NCI-H1417 treated with DMSO at 0.1 percent for 48 hours (cell line): ENCODE results near the gene RCBTB2.
"Not testable (repeated sequence)": the region's sequence is repeated elsewhere in the genome, so short reads cannot be mapped to it uniquely, and the experiment has no call there.

Source experiments
- DNase-seq: peaks from one replicate; lab custom pipeline; 2025; lab: John Stamatoyannopoulos, UW

The RCBTB2 gene

GRCh38 chr13:48532506-48533499, at the start of gene RCBTB2:
RCBTB2 (minus strand) TSS chr13:48533080; CDS start chr13:48521939, 11,141 bp downstream.
- peak; percentile 81 for DNase-seq

- no peak for DNase-seq
These were observed 49.2 kb upstream of the RCBTB2 start for GRCh38 chr13:48582084-48582483.

GRCh38 chr13:48580896-48581295, 48.0 kb upstream of the RCBTB2 start:
- DNase-seq, result no peak

DNA sequence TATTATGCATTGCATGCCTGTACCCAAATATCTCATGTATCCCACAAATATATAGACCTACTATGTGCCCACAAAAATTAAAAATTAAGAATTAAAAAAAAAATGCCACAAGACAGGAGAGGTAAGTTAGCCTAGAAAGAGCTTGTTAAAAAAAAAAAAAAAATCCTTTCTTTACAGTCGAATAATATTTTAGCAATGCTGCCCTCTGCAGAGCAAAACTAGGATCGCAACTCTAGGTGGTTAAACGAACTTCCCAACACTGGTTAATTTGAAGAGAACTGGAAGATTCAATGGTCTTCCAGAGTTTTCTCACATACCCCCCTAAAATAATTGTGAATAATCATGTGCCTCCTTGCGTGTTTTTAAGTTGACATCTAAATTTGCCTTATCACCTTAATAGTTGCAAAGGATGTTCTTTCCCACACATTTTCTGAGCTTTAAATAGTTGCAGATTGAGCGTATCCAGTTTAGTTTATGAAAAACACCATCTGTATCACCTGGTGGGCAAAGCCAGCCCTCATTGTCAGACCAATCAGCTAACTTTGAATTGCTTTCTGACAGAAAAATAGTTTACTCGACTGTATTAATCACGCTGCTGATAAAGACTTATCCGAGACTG, 47.4 kb upstream of the RCBTB2 start:
- peak; percentile 3 for DNase-seq

DNA sequence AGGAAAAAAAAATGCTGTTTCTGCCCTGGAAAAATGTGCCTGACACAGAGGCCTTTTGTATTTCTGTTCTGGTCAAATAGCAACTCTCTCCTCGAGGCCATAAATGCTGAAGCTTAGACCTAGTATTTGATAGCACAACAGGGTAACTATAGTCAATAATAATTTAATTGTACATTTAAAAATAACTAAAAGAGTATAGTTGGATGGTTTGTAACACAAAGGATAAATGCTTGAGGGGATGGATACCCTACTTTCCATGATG, 47.0 kb upstream of the RCBTB2 start:
- DNase-seq, result not testable (repeated sequence)

GRCh38 chr13:48579165-48579918, 46.5 kb upstream of the RCBTB2 start:
- DNase-seq, result no peak

DNA sequence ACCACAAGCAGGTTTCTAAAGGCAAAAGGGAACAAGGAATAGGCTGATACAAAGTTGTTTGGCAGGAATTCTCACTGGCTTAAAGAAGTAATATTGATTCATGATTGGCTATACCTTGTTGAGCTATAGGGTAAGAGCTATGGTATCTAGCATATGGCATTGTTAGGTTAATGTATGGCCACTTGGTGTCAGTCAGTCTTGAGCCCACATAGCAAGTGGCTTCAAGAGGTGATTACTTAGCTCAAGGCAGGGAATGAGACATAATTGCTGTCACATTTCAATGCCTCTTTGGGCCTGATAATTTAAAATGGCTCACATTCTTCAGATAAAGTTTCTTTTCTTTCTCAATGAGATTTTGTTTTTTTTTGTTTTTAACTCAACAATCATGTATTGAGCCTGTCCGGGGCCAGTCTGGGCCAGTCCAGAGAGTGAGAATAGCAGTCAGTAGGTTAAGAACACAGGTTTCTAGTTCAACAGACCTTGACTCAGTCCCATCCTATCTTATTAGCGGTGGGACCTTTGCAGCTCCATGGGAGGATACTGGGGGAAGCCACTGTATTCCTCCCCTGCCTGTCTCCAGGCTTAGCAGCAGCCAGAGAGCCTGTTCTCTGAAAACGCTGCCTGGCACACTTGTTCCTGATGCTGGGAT, 45.8 kb upstream of the RCBTB2 start:
- no peak for DNase-seq

DNA sequence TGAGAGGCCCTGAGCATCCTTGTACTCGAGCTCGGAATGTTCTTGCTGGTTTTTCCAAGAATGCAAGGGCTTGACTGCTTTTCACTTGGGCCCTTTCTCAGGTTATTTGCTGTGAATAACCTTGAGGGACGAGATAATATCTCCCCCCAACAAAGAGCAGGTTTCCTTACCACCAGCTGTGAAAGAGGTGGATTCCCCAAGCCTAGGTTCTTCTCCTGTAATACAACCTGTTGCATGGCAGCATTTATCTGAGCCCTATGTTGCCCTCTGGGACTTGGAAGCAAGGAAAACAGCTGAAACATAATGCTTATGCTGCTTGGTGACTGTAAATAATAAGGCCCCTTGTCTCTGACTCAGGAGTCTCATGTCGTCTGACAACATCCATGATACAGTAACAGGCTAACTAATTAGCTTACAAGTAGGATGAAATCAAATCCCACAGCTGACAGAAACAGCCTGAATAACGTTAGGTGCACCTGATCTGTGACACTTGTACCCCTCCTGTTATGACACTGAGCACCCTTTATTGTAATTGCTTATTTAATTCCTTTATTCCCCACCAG, 43.6 kb upstream of the RCBTB2 start:
- DNase-seq, result no peak

GRCh38 chr13:48575031-48575430, 42.2 kb upstream of the RCBTB2 start:
- no peak for DNase-seq

DNA sequence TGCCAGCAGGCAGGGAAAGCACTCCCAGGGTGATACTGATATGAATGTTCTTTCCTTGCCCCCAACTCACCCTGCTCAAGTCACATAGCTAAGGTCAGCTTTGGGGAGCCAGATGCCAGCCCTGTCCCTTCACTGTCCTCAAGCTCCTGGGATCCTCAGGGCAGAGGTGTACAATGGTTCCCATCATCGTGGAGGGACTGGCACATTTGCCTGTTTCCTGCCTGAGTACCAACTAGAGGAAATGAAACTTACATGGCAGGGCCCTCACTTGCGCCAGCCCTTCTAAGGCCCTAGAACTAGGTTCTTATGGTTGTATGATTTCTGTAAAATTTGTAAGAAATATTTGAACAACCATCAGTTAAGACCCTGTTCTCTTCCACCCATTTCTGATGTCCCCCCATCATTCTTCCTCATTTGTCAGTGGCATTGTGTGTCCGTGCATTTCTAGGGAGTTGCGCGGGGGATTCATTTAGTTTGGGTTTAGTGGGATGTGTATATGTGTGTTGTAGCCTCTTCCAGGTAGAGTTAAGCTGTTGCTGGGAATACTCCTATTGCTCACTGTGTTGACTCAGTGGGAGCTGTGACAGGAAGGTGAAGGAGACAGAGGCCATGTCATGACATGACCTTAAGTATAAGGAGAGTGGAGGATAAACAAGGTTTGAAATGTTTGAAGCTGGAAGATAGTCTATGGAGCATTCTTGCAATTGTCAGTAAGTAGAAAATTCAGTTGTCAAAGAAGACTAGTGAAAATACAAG, 41.3 kb upstream of the RCBTB2 start:
- no peak for DNase-seq

DNA sequence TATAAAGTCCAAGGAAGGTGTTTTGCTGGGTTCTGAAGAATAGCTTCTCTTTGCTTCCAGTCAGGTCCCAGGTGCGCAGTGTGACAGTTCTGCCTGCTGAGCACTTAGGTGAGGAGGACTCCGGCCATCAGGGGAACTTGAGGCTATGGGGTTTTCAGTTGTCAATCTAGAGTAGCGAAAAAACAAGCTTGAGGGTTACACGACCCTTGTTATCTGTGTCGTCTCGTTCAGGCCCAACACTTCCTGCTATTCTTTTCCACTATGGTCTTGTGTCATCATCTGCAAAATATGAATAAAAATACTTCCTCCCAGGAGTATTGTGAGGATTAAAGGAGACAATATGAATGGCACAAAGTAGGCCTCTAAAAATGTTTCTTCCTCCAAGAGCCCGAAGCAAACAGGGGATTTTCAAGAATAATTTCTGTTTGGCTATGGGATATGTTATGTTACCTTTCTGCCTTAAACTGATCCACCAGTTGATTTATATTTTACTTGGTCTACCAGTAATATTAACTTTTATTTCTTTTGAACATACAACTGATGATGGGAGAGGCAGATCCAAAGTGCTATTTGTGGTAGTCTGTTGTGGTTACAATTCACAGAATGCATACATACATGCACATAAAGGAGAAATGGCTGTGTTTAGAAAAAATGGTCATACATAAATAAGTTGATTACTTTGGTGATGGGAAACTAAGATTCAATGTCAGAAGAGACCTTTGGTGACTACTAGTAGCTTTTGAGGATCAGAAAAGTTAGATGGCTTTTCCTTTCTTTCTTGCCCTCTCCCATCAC, 40.5 kb upstream of the RCBTB2 start:
- no peak for DNase-seq

GRCh38 chr13:48571126-48571913, 38.4 kb upstream of the RCBTB2 start:
- DNase-seq, result no peak

DNA sequence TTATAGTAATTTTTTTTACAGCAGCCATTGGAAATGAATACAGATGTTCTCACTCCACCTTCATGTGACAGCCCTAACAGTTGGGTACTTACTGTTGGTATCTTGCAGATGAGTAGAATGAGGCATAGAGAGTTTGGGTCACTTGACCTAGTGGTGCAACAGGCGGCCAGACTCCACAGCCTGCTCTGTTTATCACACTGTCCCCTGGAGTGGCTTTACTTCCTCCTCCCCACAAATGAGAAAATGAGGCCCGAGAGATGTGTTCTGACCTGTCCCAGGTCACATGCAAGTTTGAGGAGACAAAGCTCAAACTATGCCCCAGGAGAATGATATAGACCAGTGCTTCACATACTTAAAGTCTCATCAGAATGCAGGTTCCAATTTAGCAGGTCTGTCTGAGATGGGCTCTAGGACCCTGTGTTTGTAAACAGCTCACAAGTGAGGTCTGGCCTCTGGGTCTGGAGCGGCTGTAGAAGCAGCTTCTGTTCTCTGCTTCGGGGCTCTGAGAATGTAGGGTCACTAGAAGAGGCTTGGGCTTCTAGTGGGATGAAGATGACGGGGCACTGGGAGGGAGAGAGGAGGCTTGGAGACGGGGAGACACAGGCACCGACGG, 37.4 kb upstream of the RCBTB2 start:
- DNase-seq, result no peak

DNA sequence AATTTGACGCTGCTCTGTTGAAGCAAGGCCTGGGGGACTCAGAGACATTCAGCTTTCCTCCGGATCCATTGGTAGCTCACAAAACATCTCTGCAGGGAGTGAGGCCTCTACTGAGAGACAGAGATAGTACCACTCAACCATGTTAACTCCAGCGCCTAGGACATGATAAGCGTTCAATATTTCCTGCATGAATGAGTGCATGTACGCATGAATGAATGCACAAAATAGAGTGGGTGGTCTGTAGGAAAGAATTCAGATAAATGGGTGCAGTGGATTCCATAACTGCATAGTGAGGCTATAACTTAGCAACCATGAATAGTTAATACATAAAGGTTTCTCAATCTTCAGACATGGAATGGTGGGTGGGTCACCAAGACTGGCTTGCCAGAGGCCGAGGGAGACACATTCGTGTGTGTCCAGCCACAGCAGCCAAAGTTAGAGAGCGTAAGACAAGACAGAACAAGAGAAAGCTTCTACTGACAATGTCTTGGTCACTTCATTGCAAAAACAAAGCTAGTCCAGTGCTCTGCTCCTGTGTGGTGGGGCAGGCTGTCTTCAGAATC, 36.3 kb upstream of the RCBTB2 start:
- no peak for DNase-seq

DNA sequence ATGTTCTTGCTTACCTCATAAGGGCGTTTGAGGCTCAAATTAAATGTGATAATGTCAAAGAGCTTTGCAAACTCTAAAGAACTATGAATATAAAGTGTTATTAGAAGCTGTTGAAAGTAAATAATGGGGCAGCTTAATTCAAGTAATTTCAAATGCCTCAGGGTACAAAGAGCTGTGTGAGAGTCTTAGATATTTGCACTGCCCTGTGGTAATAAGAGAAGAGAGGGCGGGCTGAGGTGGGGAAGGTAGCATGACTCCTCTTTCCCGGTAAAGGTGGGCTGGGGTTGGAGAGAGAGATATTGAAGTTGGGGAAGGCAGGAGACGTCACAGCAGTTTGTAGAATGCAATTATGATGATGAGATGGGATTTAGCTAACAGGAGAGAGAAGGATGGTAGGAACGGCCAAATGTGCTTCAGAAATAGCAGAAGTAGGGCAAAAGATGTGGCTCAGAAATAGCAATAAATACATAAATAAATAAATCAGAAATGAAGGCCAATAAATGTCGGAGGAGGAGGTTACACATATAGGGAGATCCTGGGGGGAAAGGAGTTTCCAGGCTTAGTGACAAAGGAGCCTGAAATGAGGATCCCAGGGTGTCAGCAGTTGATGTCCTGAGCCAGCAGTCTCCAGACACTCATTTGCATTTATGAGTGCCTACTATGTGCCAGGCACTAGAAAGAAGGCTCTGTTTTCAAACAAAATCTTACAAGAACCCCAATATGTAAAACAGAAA, 35.7 kb upstream of the RCBTB2 start:
- no peak for DNase-seq

DNA sequence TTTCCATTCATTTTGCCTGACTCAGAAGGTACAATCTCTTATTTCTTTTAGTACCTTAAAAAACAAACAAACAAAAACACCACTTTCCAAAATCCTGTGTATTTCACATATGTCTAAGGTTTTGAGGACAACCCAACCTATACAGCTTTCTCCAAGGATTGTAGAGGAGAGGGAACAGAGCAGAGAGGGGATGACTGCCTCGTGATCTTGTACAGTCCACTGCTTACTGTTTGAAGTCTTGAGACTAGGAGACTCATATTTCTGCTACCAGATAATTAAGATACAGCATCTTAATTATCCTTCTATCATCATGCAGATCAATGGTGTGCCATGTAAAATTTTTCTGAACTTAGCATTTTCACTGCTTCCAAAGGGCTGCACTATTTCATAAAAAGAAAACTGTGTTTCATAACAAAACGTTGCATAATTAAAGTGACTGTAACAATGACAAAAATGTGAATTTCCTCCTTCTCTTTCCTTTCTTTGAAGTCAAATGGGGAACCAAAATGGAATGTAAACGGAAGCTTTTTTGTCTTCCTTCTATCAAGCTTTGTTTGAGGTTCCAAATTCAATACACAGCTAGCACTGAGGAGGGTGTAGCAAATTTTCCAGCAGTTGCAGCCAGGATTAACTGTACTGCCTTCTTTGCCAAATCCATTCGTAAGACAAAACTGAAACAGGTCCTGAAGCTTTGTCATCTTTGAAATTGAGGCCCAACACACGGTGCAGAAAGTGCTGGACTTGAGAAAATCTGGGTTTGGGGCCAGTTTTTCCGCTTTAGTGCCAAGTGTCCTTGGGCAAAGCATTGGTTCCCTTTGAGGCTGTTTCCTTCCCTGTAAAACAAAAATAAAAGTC, 34.9 kb upstream of the RCBTB2 start:
- DNase-seq, result no peak

- DNase-seq, result no peak
These were observed 31.2 kb upstream of the RCBTB2 start for GRCh38 chr13:48564056-48564455.
